GM21390 (cell line): Measurements from ENCODE around the gene CLTB.

Experiments used
- ATAC-seq: cut with Tn5 transposase; IDR thresholded peaks from one replicate; pipeline ENCODE4 v1.9.1; 2021; ENCODE audit not compliant: unreplicated experiment

The CLTB gene

GRCh38 chr5:176405656-176406435 is 10.5 kb downstream of the CLTB start:
- ATAC-seq = no peak

- ATAC-seq = no peak
Measured at GRCh38 chr5:176401281-176402205, 14.8 kb downstream of the CLTB start.

GRCh38 chr5:176400382-176401156 is 15.8 kb downstream of the CLTB start:
- ATAC-seq = no peak

- ATAC-seq = no peak
Measured at GRCh38 chr5:176397736-176398420, 18.5 kb downstream of the CLTB start.

- ATAC-seq = no peak
Measured at GRCh38 chr5:176396330-176396729, 20.0 kb downstream of the CLTB start.

- ATAC-seq = no peak
Measured at GRCh38 chr5:176394881-176395675, 21.3 kb downstream of the CLTB start.

- ATAC-seq = no peak
Measured at GRCh38 chr5:176394096-176394495, 22.2 kb downstream of the CLTB start.

- no peak for ATAC-seq
Measured at GRCh38 chr5:176392526-176392925, 23.8 kb downstream of the CLTB start.

- no peak for ATAC-seq
Measured at GRCh38 chr5:176391999-176392398, 24.3 kb downstream of the CLTB start.

- no peak for ATAC-seq
Measured at GRCh38 chr5:176391479-176391878, 24.9 kb downstream of the CLTB start.

GRCh38 chr5:176389135-176390123 is 26.9 kb downstream of the CLTB start:
- peak; percentile 22 for ATAC-seq

- peak; percentile 83 for ATAC-seq
Measured at GRCh38 chr5:176388444-176389134, 27.8 kb downstream of the CLTB start, which contains the start of the genes HIGD2A and NOP16. TSS of gene HIGD2A (plus strand) at chr5:176388751. CDS start at chr5:176388820, 69 bp downstream. TSS of gene NOP16 (minus strand) at chr5:176388598. CDS start at chr5:176388539, 59 bp downstream.

- no peak for ATAC-seq
Measured at GRCh38 chr5:176388003-176388443, 28.3 kb downstream of the CLTB start.

- no peak for ATAC-seq
Measured at GRCh38 chr5:176387384-176387925, 28.9 kb downstream of the CLTB start.

- ATAC-seq = no peak
Measured at GRCh38 chr5:176386491-176386890, 29.8 kb downstream of the CLTB start.

GRCh38 chr5:176384991-176385390 is 31.3 kb downstream of the CLTB start:
- no peak for ATAC-seq

GRCh38 chr5:176384366-176384930 is 31.9 kb downstream of the CLTB start:
- ATAC-seq = no peak
